ENCODE results near the gene NCBP2L. TPM values are rescaled to one million over a fixed set of nuclear protein-coding genes. Genes with fewer than 3 reads are reported as not detected.
A peak's percentile ranks its signal among the peaks of the same experiment; 100 is the strongest.

Gene NCBP2L
- total RNA-seq, 4 donors from 2014 or later = 0.11 TPM; not detected in 3

DNA sequence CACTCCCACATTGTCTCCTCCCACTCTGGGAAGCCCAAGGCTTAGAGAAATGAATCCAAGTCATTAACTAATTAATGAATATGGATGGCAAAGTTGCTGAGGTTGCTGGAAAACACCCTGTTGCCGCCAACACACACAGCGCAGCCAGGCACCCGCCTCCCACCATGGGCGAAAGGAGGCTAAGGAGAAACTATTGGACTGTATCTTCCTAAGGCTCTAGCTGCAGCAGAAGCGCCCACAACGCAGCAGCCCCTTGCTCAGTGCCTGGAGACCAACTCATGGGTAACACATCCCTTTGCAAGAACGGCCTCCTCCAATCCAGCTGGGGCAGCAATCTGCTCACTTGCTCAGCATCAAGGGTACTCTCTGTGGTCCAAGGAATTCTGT, 36.1 kb upstream of the NCBP2L start:
- TF ChIP-seq, protein P1, sequence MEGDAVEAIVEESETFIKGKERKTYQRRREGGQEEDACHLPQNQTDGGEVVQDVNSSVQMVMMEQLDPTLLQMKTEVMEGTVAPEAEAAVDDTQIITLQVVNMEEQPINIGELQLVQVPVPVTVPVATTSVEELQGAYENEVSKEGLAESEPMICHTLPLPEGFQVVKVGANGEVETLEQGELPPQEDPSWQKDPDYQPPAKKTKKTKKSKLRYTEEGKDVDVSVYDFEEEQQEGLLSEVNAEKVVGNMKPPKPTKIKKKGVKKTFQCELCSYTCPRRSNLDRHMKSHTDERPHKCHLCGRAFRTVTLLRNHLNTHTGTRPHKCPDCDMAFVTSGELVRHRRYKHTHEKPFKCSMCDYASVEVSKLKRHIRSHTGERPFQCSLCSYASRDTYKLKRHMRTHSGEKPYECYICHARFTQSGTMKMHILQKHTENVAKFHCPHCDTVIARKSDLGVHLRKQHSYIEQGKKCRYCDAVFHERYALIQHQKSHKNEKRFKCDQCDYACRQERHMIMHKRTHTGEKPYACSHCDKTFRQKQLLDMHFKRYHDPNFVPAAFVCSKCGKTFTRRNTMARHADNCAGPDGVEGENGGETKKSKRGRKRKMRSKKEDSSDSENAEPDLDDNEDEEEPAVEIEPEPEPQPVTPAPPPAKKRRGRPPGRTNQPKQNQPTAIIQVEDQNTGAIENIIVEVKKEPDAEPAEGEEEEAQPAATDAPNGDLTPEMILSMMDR (IDR thresholded peaks at IDR 0.05 in 4 of 5, conservative IDR thresholded peaks at IDR 0.05 in 1 of 5) = no peak
- no peak for TF ChIP-seq POLR2A (IDR thresholded peaks at IDR 0.05)
- no peak for ATAC-seq
- no peaks in the 10 kb centered on the region for H3K9me3 ChIP-seq
- no peaks in the 10 kb centered on the region for H3K36me3 ChIP-seq
- no peak for DNase-seq
- intact Hi-C loops (cut with DNase I; ENCODE audit: low total_unique reads) = loop anchor here (2.0 kb wide), 1 partner anchor 23 kb away; no protein-coding TSS in a partner anchor
- H3K4me1 ChIP-seq = peaks cover 80 to 85% of the 10 kb centered on the region in 2 donors
- H3K4me3 ChIP-seq = no peak overlapping the region
- H3K27ac ChIP-seq = peak overlapping the region; percentile 87 to 96 (median 94)
- in situ Hi-C loops (cut with MboI; ENCODE audit: low sequenced_read_pairs in 4 of 4) = no loop called here
- H3K27me3 ChIP-seq = no peaks in the 10 kb centered on the region

DNA sequence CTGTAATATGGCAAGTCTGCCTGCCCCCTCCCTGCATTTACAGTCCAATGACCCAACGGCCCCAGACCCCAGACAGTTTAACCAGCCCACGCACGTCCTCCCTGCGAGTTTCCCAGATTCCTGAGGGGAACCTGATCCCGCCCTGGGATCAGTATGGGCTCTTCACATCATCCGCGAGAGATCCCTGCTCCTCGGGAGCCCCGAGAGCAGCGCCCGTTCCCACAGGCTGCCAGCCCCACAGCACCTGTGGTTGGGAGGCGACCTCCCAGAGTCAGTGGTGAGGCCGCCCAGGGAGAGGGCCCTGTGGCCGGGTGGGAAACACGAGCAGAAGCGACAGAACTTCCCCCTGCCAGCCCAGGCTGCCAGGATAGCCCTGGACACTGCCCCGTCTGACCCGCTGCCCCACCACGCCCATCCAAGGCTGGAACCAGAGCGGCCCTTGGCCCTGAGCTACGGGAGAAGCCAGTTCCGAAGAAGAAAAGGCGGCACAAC, 34.8 kb upstream of the NCBP2L start:
- TF ChIP-seq, protein P1 (IDR thresholded peaks at IDR 0.05 in 4 of 5, conservative IDR thresholded peaks at IDR 0.05 in 1 of 5) = no peak
- TF ChIP-seq POLR2A (IDR thresholded peaks at IDR 0.05) = no peak
- intact Hi-C loops (cut with DNase I; ENCODE audit: low total_unique reads) = no loop called here
- Histone ChIP-seq H3K4me3 (peak overlapping the region; percentile 35 to 44 (median 38)), H3K27ac (peak overlapping the region; percentile 87 to 96 (median 94)), H3K9me3 (no peaks in the 10 kb centered on the region), H3K36me3 (no peaks in the 10 kb centered on the region), H3K27me3 (no peaks in the 10 kb centered on the region), H3K4me1 (peaks cover 73 to 89% of the 10 kb centered on the region in 2 donors)
- in situ Hi-C loops (cut with MboI; ENCODE audit: low sequenced_read_pairs in 4 of 4) = no loop called here
- peak in 1 of 2 donors; percentile 66 for DNase-seq
- peak in 1 of 2 donors; percentile 15 for ATAC-seq

DNA sequence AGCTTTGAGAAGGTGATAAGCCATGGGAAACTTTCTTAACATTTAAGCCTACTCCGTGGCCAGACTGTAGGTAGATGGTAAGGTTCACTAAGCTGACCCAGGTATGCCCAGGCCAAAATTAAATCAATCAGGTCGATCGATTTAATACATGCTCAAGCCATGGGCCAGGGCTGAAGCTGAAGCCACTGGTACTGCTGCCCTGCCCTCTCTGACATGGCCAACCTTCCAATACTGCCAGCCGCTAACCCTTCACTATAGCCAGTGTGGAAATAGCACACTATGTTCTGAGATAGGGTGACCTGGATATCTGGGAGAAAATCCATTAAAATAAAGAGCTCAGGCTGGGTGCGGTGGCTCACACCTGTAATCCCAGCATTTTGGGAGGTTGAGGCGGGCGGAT, 33.5 kb upstream of the NCBP2L start:
- no peaks in the 10 kb centered on the region for H3K9me3 ChIP-seq
- TF ChIP-seq, protein P1 (IDR thresholded peaks at IDR 0.05 in 4 of 5, conservative IDR thresholded peaks at IDR 0.05 in 1 of 5) = no peak
- no peak for TF ChIP-seq POLR2A (IDR thresholded peaks at IDR 0.05)
- ATAC-seq = no peak
- no peak overlapping the region for H3K4me3 ChIP-seq
- in situ Hi-C loops (cut with MboI; ENCODE audit: low sequenced_read_pairs in 4 of 4) = no loop called here
- H3K27ac ChIP-seq = peak overlapping the region; percentile 87 to 96 (median 94)
- H3K4me1 ChIP-seq = peaks cover 72 to 86% of the 10 kb centered on the region in 2 donors
- DNase-seq = no peak
- no peaks in the 10 kb centered on the region for H3K27me3 ChIP-seq
- intact Hi-C loops (cut with DNase I; ENCODE audit: low total_unique reads) = no loop called here
- H3K36me3 ChIP-seq = no peaks in the 10 kb centered on the region

DNA sequence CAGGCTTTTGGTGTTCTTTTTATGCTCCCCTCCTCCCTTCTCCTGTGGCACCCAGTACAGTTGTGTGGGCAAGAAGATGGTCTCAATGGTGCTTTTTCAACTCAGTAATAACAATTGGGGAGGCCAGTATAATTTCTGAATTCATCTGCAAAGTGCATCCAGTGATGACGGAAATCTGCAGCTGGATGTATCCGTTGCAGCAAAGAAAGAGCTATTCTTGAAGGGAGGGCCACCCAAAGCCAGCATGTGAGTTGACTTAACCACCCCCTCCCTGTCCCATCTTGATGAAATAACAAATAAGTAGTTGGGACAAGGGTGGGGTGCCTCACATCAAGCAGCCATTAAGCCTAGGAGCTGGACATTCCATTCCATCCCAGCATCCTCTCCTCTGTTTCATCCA, 32.7 kb upstream of the NCBP2L start:
- H3K4me1 ChIP-seq = peaks cover 67 to 86% of the 10 kb centered on the region in 2 donors
- ATAC-seq = no peak
- no peaks in the 10 kb centered on the region for H3K27me3 ChIP-seq
- TF ChIP-seq, protein P1 (IDR thresholded peaks at IDR 0.05 in 4 of 5, conservative IDR thresholded peaks at IDR 0.05 in 1 of 5) = no peak
- TF ChIP-seq POLR2A (IDR thresholded peaks at IDR 0.05) = no peak
- H3K9me3 ChIP-seq = no peaks in the 10 kb centered on the region
- in situ Hi-C loops (cut with MboI; ENCODE audit: low sequenced_read_pairs in 4 of 4) (no loop called here), intact Hi-C loops (cut with DNase I; ENCODE audit: low total_unique reads) (no loop called here)
- no peak for DNase-seq
- H3K36me3 ChIP-seq = no peaks in the 10 kb centered on the region
- no peak overlapping the region for H3K4me3 ChIP-seq
- peak overlapping the region; percentile 87 to 96 (median 94) for H3K27ac ChIP-seq

Measured in gastrocnemius medialis (tissue), 4 donors.